Fibroblast of lung (primary cell): Measurements from ENCODE around the gene WIZ. TPM values are rescaled to one million over a fixed set of nuclear protein-coding genes. Genes with fewer than 3 reads are reported as not detected.
"Not testable (repeated sequence)": the region's sequence is repeated elsewhere in the genome, so short reads cannot be mapped to it uniquely, and the experiment has no call there.

ENCODE experiments used
- DNase-seq, 2 donors: peaks; one replicate each; pipeline versions ENCODE4 v3.0.0 to v3.0.0-alpha.2; 2010; ENCODE audit warnings: low read depth in 2 of 2
- H2AFZ ChIP-seq: 2 replicates; pipeline ENCODE4 v1.5.1; 2012; ENCODE audit warnings: low read length, control low read depth, inconsistent platforms
- H3K27ac ChIP-seq: 2 replicates; pipeline ENCODE4 v1.5.1; 2011; ENCODE audit warnings: low read length, control low read depth; ENCODE audit not compliant: insufficient read depth
- H3K27me3 ChIP-seq: 2 replicates; pipeline ENCODE4 v1.5.1; 2011; ENCODE audit warnings: mild to moderate bottlenecking, low read length; ENCODE audit not compliant: control insufficient read depth, insufficient read depth
- H3K36me3 ChIP-seq: 2 replicates; pipeline ENCODE4 v1.5.1; 2011; ENCODE audit warnings: low read length; ENCODE audit not compliant: control insufficient read depth, insufficient read depth
- H3K4me1 ChIP-seq: 2 replicates; pipeline ENCODE4 v1.5.1; 2011; ENCODE audit warnings: low read length; ENCODE audit not compliant: control insufficient read depth, insufficient read depth; ENCODE audit errors: extremely low read depth
- H3K4me2 ChIP-seq: 2 replicates; pipeline ENCODE4 v1.5.1; 2011; ENCODE audit warnings: low read length, control low read depth; ENCODE audit not compliant: insufficient read depth; ENCODE audit errors: extremely low read depth
- H3K4me3 ChIP-seq, 4 experiments: fragments of 200-600 bp in 1 of 4; sonication (generic) in 1 of 4; replicated peaks in 1 of 4; 2 replicates each; pipeline ENCODE4 v1.5.1; 2011 to 2016; ENCODE audit warnings: low read length in 4 of 4, low read depth in 3 of 4, mild to moderate bottlenecking in 3 of 4, control low read depth in 2 of 4, inconsistent platforms in 1 of 4, mixed read lengths in 1 of 4; ENCODE audit not compliant: insufficient read depth in 1 of 4; ENCODE audit errors: control extremely low read depth in 1 of 4
- H3K79me2 ChIP-seq: 2 replicates; pipeline ENCODE4 v1.5.1; 2012; ENCODE audit warnings: mild to moderate bottlenecking, low read length, inconsistent platforms; ENCODE audit not compliant: control insufficient read depth, insufficient read depth
- H3K9ac ChIP-seq: 2 replicates; pipeline ENCODE4 v1.5.1; 2011; ENCODE audit warnings: mild to moderate bottlenecking, low read length, control low read depth; ENCODE audit not compliant: insufficient read depth
- H3K9me3 ChIP-seq: 2 replicates; pipeline ENCODE4 v1.5.1; 2012; ENCODE audit warnings: low read depth, low read length; ENCODE audit not compliant: control insufficient read depth, insufficient read depth
- H4K20me1 ChIP-seq: 2 replicates; pipeline ENCODE4 v1.5.1; 2011; ENCODE audit warnings: low read length; ENCODE audit not compliant: control insufficient read depth, insufficient read depth; ENCODE audit errors: extremely low read depth
- CTCF ChIP-seq, 2 donors: IDR thresholded peaks in 1 of 2; conservative IDR thresholded peaks in 1 of 2; 1 replicate in 1 of 2; 2 replicates in 1 of 2; pipeline ENCODE4 v1.5.1; 2011 to 2012; ENCODE audit warnings: low read length in 2 of 2, control low read depth in 1 of 2, inconsistent platforms in 1 of 2, low read depth in 1 of 2, mild to moderate bottlenecking in 1 of 2
- EZH2 ChIP-seq: IDR thresholded peaks from 2 replicates; pipeline ENCODE4 v1.5.1; 2012; ENCODE audit warnings: low read length, control low read depth, mild to moderate bottlenecking; ENCODE audit errors: missing control alignments
- polyA plus RNA-seq, 2 donors: library from polyadenylated mRNA; depleted of rRNA in 1 of 2; stranded (reverse) in 1 of 2; unstranded in 1 of 2; fragments of >200 nt; gene quantifications; 2 replicates each; pipeline ENCODE4 v1.2.1, GENCODE V29; 2011 to 2012; ENCODE audit warnings: missing spikeins in 1 of 2
- total RNA-seq: library from RNA; depleted of rRNA; stranded (reverse); fragments of >200 nt; gene quantifications from 2 replicates; pipeline ENCODE4 v1.2.1, GENCODE V29; 2014

Gene WIZ
- total and polyA plus RNA-seq, 2 donors (not counting 1 experiment from before 2014, with no cell fraction given): 7.5 to 9.7 TPM

GRCh38 chr19:15476325-15476724 lies 26.6 kb upstream of the WIZ start:
- H3K27ac ChIP-seq: no peak overlapping the region
- no peaks in the 10 kb centered on the region for H3K79me2 ChIP-seq
- TF ChIP-seq CTCF (conservative IDR thresholded peaks at IDR 0.05 in 1 of 2, IDR thresholded peaks at IDR 0.05 in 1 of 2; ENCODE audit: low read depth in 1 of 2, low read length in 2 of 2): no peak
- TF ChIP-seq EZH2: no peak
- H3K9ac ChIP-seq: no peak overlapping the region
- H3K4me2 ChIP-seq: no peak overlapping the region
- no peaks in the 10 kb centered on the region for H3K4me1 ChIP-seq
- H2AFZ ChIP-seq: no peak overlapping the region
- H3K36me3 ChIP-seq: no peaks in the 10 kb centered on the region
- DNase-seq: no peak
- H3K4me3 ChIP-seq: no peak overlapping the region
- H3K27me3 ChIP-seq: no peaks in the 10 kb centered on the region
- no peaks in the 10 kb centered on the region for H3K9me3 ChIP-seq
- no peaks in the 10 kb centered on the region for H4K20me1 ChIP-seq

- no peaks in the 10 kb centered on the region for H3K79me2 ChIP-seq
- H3K27me3 ChIP-seq: no peaks in the 10 kb centered on the region
- no peaks in the 10 kb centered on the region for H3K36me3 ChIP-seq
- no peak overlapping the region for H2AFZ ChIP-seq
- no peaks in the 10 kb centered on the region for H4K20me1 ChIP-seq
- H3K4me3 ChIP-seq: no peak overlapping the region
- DNase-seq: no peak
- TF ChIP-seq CTCF (conservative IDR thresholded peaks at IDR 0.05 in 1 of 2, IDR thresholded peaks at IDR 0.05 in 1 of 2; ENCODE audit: low read depth in 1 of 2, low read length in 2 of 2): no peak
- TF ChIP-seq EZH2: no peak
- H3K4me2 ChIP-seq: no peak overlapping the region
- no peaks in the 10 kb centered on the region for H3K4me1 ChIP-seq
- H3K9ac ChIP-seq: no peak overlapping the region
- no peak overlapping the region for H3K27ac ChIP-seq
- H3K9me3 ChIP-seq: no peaks in the 10 kb centered on the region
Measured at GRCh38 chr19:15475611-15476010, 25.9 kb upstream of the WIZ start.

DNA sequence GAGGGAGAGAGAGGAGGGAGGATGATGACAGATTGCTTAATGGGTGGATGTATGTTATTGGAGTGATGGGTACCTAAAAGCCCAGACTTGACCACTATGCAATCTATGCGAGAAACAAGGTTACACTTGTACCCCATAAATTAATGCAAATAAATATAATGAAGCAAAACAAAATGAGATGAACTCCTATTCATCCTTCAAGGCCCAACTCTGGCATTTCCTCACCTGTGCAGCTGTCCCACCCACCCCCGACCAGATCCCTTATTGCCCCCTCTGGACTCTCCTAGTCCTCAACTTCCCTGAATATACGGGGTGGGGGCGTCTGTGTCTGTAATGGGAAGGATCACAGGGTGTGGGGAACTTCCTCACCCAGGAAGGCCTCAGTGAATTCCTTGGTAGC lies 25.4 kb upstream of the WIZ start:
- TF ChIP-seq EZH2 (no peak), CTCF (conservative IDR thresholded peaks at IDR 0.05 in 1 of 2, IDR thresholded peaks at IDR 0.05 in 1 of 2; ENCODE audit: low read depth in 1 of 2, low read length in 2 of 2) (no peak)
- Histone ChIP-seq H3K9ac (no peak overlapping the region), H4K20me1 (no peaks in the 10 kb centered on the region), H3K4me1 (no peaks in the 10 kb centered on the region), H2AFZ (no peak overlapping the region), H3K79me2 (no peaks in the 10 kb centered on the region), H3K4me3 (no peak overlapping the region), H3K36me3 (no peaks in the 10 kb centered on the region), H3K27ac (no peak overlapping the region), H3K9me3 (no peaks in the 10 kb centered on the region), H3K27me3 (no peaks in the 10 kb centered on the region), H3K4me2 (no peak overlapping the region)
- no peak for DNase-seq

DNA sequence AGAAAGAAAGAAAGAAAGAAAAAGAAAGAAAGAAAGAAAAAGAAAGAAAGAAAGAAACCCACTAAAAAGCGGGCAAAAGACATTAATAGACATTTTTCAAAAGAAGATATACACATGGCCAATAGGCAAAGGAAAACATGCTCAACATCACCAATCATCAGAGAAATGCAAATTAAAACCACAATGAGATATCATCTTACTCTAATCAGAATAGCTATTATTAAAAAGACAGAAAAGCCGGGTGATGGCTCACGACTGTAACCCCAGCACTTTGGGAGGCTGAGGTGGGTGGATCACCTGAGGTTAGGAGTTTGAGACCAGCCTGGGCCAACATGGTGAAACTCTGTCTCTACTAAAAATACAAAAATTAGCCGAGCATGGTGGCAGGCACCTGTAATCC lies 24.1 kb upstream of the WIZ start:
- not testable (repeated sequence) for H2AFZ ChIP-seq, H3K36me3 ChIP-seq, H4K20me1 ChIP-seq, H3K9ac ChIP-seq, H3K9me3 ChIP-seq, H3K4me3 ChIP-seq, DNase-seq, H3K27me3 ChIP-seq, H3K79me2 ChIP-seq, H3K4me1 ChIP-seq, H3K27ac ChIP-seq, H3K4me2 ChIP-seq
